Heart left ventricle (tissue), 13 donors: ENCODE data around the gene S100A14.

Source experiments
- CTCF ChIP-seq, 12 donors: fragments of 200-600 bp; sonication (generic) in 4 of 12; IDR thresholded peaks; one replicate each; pipeline versions ENCODE4 v1.5.0 to v1.8.0; 2018 to 2022; ENCODE audit warnings: antibody characterized with exemption in 12 of 12, mild to moderate bottlenecking in 5 of 12
- POLR2A ChIP-seq, 2 donors: fragments of 450-650 bp; IDR thresholded peaks; one replicate each; pipeline ENCODE4 v1.6.1; 2017; ENCODE audit warnings: antibody characterized with exemption in 2 of 2, mild to moderate bottlenecking in 2 of 2, moderate library complexity in 2 of 2
- donor health status: ischemic (EF 13 %, LVEDD 7.1; RV severe dilation, severe dysfunction).
- donor health status: DM: no; HTN: yes; CAD: no.
- donor health status: DM: no; HTN: no; CAD: no.
- donor health status: ischemic (EF 25% LVEDD 6.9; RV normal size, moderate dysfunction).
- donor health status: ischemic (EF 25% LVEDD 5.7; RV mildly dilated, moderate dysfunction).
- donor health status: ischemic (EF 35%, LVEDD 5.7; RV mildly dilated, moderate dysfunction).
- donor health status: nonischemic (EF 11% LVEDD 7.7; RV severe dilation, severe dysfunction).
- donor health status: DM: yes; HTN: yes; CAD: no.
- donor health status: PGD.
- donor health status: ischemic (EF 29% LVEDD 5.4; RV normal size, mild dysfunction).
- donor health status: nonischemic (EF 23%, LVEDD 6.1; RV moderate dilation, normal function).

- no peak for TF ChIP-seq POLR2A (IDR thresholded peaks at IDR 0.05)
- TF ChIP-seq CTCF (IDR thresholded peaks at IDR 0.05), result no peak
These were observed 32.0 kb upstream of the S100A14 start for GRCh38 chr1:153648000-153648643.
